SU-DHL-6 (cell line): ENCODE results near the gene PGA4.

Experiments used
- H2AFZ ChIP-seq: fragments of 200-600 bp; sonication (generic); 2 replicates; pipeline ENCODE4 v1.6.1; 2014; ENCODE audit warnings: low read depth, mild to moderate bottlenecking, moderate library complexity, mixed read lengths, antibody characterized with exemption, low read length; ENCODE audit not compliant: severe bottlenecking
- H3F3A ChIP-seq: fragments of 200-600 bp; shearing (Covaris generic); 2 replicates; pipeline ENCODE4 v1.6.0; 2016; ENCODE audit warnings: antibody characterized with exemption, mild to moderate bottlenecking; ENCODE audit not compliant: insufficient read depth
- H3K27ac ChIP-seq: fragments of 200-600 bp; sonication (generic); 2 replicates; pipeline ENCODE4 v1.5.1; 2016; ENCODE audit warnings: low read depth, mild to moderate bottlenecking, low read length, moderate library complexity, mixed read lengths
- H3K27me3 ChIP-seq: fragments of 200-600 bp; sonication (generic), shearing (Covaris generic); 2 replicates; pipeline ENCODE4 v1.6.0; 2014; ENCODE audit warnings: mild to moderate bottlenecking, low read length
- H3K36me3 ChIP-seq: fragments of 200-600 bp; sonication (generic); 2 replicates; pipeline ENCODE4 v1.6.1; 2014; ENCODE audit warnings: mild to moderate bottlenecking, low read length, mixed read lengths
- H3K4me2 ChIP-seq: fragments of 300-600, 200-600 bp; shearing (Covaris generic), sonication (generic); 2 replicates; pipeline ENCODE4 v1.6.0; 2014; ENCODE audit warnings: low read length, low read depth, mild to moderate bottlenecking; ENCODE audit not compliant: poor library complexity, severe bottlenecking
- H3K4me3 ChIP-seq: fragments of 200-600 bp; sonication (generic); 2 replicates; pipeline ENCODE4 v1.5.1; 2014; ENCODE audit warnings: antibody characterized with exemption, low read length, mild to moderate bottlenecking, mixed read lengths; ENCODE audit not compliant: insufficient read depth, poor library complexity, severe bottlenecking
- H3K79me2 ChIP-seq: fragments of 200-600 bp; sonication (generic); 2 replicates; pipeline ENCODE4 v1.6.1; 2014; ENCODE audit warnings: mild to moderate bottlenecking, low read length, moderate library complexity; ENCODE audit not compliant: insufficient read depth
- H3K9ac ChIP-seq: fragments of 200-600 bp; sonication (generic); 2 replicates; pipeline ENCODE4 v1.7.0; 2014; ENCODE audit warnings: mild to moderate bottlenecking, low read length
- H3K9me2 ChIP-seq: fragments of 200-600 bp; sonication (generic); replicated peaks from 2 replicates; pipeline ENCODE4 v1.6.1; 2014; ENCODE audit warnings: low read length; ENCODE audit not compliant: insufficient read depth
- H3K9me3 ChIP-seq: fragments of 200-600 bp; sonication (generic); 2 replicates; pipeline ENCODE4 v1.6.1; 2014; ENCODE audit warnings: low read length, mixed read lengths; ENCODE audit not compliant: insufficient read depth
- H4K20me1 ChIP-seq: fragments of 200-600 bp; sonication (generic); 2 replicates; pipeline ENCODE4 v1.6.1; 2014; ENCODE audit warnings: low read depth, mild to moderate bottlenecking, antibody characterized with exemption, low read length, moderate library complexity, mixed read lengths
- EZH2phosphoT487 ChIP-seq: fragments of 200-600 bp; sonication (generic), shearing (Covaris generic); conservative IDR thresholded peaks from 2 replicates; pipeline ENCODE4 v1.6.1; 2018; ENCODE audit warnings: mild to moderate bottlenecking, antibody characterized with exemption, low read length, moderate library complexity, mixed read lengths
- TF ChIP-seq, protein P1 (sequence below): fragments of 200-600 bp; sonication (generic); IDR thresholded peaks from one replicate; pipeline ENCODE4 v1.5.1; 2017; ENCODE audit warnings: antibody characterized with exemption, mild to moderate bottlenecking, low read length, moderate library complexity; ENCODE audit not compliant: insufficient read depth, poor library complexity, severe bottlenecking

The PGA4 gene

DNA sequence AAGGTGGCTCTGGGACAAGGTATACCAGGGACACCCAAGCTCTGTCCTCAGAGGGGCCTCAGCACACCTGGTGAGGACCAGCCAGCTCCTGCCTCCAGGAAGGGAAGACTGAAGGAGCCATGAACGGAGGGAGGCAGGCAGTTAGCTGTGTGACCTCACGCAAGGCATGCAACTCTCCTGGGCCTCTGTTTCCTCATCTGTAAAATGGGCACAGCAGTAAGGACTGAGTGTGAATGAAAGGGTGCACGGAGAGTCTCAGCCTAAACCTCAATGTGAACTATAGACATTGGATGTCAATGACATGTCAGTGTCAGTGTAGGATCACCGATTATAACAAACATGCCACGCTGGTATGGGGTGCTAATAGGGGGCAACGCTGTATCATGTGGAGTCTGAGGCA is 37.2 kb downstream of the PGA4 start:
- Histone ChIP-seq H3K27me3 (no peaks in the 10 kb centered on the region), H3K9ac (no peak overlapping the region), H3K9me3 (no peaks in the 10 kb centered on the region)

DNA sequence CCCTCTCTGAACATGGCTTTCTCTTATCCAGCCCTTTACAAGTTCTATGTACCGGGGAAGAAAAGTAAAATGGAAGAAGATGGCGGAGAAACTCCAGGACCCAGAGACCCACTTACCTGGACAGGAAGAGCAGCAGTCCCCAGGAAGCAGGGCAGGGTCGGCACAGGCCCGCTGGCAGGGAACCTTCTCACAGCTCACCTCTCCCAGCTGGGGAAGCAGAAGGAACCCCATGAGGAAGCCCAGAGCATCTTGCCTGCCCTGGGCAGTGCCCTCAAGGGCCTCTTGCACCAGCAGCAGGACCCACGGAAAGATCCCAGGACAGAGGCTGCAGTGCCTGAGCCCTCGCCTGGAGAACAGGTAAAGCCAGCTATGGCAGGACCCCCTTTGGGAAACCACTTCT is 42.2 kb downstream of the PGA4 start:
- TF ChIP-seq, protein P1, sequence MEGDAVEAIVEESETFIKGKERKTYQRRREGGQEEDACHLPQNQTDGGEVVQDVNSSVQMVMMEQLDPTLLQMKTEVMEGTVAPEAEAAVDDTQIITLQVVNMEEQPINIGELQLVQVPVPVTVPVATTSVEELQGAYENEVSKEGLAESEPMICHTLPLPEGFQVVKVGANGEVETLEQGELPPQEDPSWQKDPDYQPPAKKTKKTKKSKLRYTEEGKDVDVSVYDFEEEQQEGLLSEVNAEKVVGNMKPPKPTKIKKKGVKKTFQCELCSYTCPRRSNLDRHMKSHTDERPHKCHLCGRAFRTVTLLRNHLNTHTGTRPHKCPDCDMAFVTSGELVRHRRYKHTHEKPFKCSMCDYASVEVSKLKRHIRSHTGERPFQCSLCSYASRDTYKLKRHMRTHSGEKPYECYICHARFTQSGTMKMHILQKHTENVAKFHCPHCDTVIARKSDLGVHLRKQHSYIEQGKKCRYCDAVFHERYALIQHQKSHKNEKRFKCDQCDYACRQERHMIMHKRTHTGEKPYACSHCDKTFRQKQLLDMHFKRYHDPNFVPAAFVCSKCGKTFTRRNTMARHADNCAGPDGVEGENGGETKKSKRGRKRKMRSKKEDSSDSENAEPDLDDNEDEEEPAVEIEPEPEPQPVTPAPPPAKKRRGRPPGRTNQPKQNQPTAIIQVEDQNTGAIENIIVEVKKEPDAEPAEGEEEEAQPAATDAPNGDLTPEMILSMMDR = no peak
- TF ChIP-seq EZH2phosphoT487 = no peak
- no peak overlapping the region for H3K4me3 ChIP-seq

More for the DNA sequence above, 37.2 kb downstream of the PGA4 start:
- Histone ChIP-seq H3K36me3 (no peaks in the 10 kb centered on the region; the same call in 1 of the 2 replicates), H3F3A (no peaks in the 10 kb centered on the region), H3K79me2 (no peaks in the 10 kb centered on the region), H3K4me3 (no peak overlapping the region), H4K20me1 (no peaks in the 10 kb centered on the region), H3K27ac (no peak overlapping the region), H2AFZ (no peak overlapping the region), H3K9me2 (no peaks in the 10 kb centered on the region), H3K4me2 (no peak overlapping the region)
- TF ChIP-seq, protein P1 = no peak
- TF ChIP-seq EZH2phosphoT487 = no peak

DNA sequence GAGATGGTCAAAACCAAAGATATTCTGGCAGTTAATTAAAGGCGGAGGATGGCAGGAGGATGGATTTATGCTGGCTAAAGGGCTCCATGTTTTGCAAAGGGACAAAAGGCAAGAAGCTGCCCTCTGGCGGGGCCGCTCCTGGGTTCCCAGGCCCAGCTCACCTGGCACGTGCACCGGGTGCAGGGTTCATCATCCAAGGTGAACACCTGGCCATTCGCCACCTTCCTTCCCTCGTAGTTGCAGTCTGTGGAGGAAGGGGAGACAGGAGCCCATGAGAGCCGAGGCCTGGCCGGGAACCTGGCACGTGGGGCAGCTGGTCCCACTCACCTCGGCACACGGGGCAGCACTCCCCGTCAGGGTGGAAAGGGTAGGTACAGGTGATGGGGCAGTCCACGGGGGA is 42.6 kb downstream of the PGA4 start:
- Histone ChIP-seq H3K4me2 (no peak overlapping the region), H3K36me3 (no peaks in the 10 kb centered on the region; the same call in 1 of the 2 replicates), H4K20me1 (no peaks in the 10 kb centered on the region), H3K27me3 (no peaks in the 10 kb centered on the region), H2AFZ (no peak overlapping the region), H3K4me3 (no peak overlapping the region), H3F3A (no peaks in the 10 kb centered on the region), H3K27ac (no peak overlapping the region), H3K9me3 (no peaks in the 10 kb centered on the region), H3K9me2 (no peaks in the 10 kb centered on the region), H3K9ac (no peak overlapping the region), H3K79me2 (no peaks in the 10 kb centered on the region)
- no peak for TF ChIP-seq EZH2phosphoT487
- TF ChIP-seq, protein P1 = no peak

More for the DNA sequence above, 42.2 kb downstream of the PGA4 start:
- no peaks in the 10 kb centered on the region; the same call in 1 of the 2 replicates for H3K36me3 ChIP-seq
- no peak overlapping the region for H2AFZ ChIP-seq
- no peaks in the 10 kb centered on the region for H4K20me1 ChIP-seq
- no peak overlapping the region for H3K4me2 ChIP-seq
- no peaks in the 10 kb centered on the region for H3F3A ChIP-seq
- H3K27ac ChIP-seq = no peak overlapping the region
- no peaks in the 10 kb centered on the region for H3K27me3 ChIP-seq
- H3K79me2 ChIP-seq = no peaks in the 10 kb centered on the region
- H3K9me3 ChIP-seq = no peaks in the 10 kb centered on the region
- no peaks in the 10 kb centered on the region for H3K9me2 ChIP-seq
- no peak overlapping the region for H3K9ac ChIP-seq
